GM12891 (cell line): Measurements from ENCODE around the gene GNG13.

ENCODE experiments used
- DNase-seq: peaks from one replicate; pipeline ENCODE4 v3.0.0; 2011; ENCODE audit warnings: low spot score; ENCODE audit not compliant: insufficient read length
- FAIRE-seq: peaks from 2 replicates; lab custom pipeline; 2011; peaks lifted over from hg19 to GRCh38; lab: Jason Lieb, UNC
- PAX5 ChIP-seq: IDR thresholded peaks from 2 replicates; pipeline ENCODE4 v1.6.1; 2011; ENCODE audit warnings: low read length, moderate library complexity, mild to moderate bottlenecking; ENCODE audit not compliant: insufficient read depth, severe bottlenecking
- POLR2A ChIP-seq: IDR thresholded peaks from 2 replicates; pipeline ENCODE4 v1.6.1; 2011; ENCODE audit warnings: low read depth, low read length, control low read depth
- POLR2AphosphoS5 ChIP-seq: IDR thresholded peaks from 2 replicates; pipeline ENCODE4 v1.6.1; 2011; ENCODE audit warnings: low read depth, low read length, control low read depth
- POU2F2 ChIP-seq: IDR thresholded peaks from 2 replicates; pipeline ENCODE4 v1.6.1; 2011; ENCODE audit warnings: low read depth, mild to moderate bottlenecking, control low read depth, low read length, moderate library complexity
- SPI1 ChIP-seq: IDR thresholded peaks from 2 replicates; pipeline ENCODE4 v1.6.1; 2011; ENCODE audit warnings: low read depth, low read length, control low read depth
- TAF1 ChIP-seq: IDR thresholded peaks from 2 replicates; pipeline ENCODE4 v1.6.1; 2011; ENCODE audit warnings: low read depth, low read length, control low read depth

The GNG13 gene

GRCh38 chr16:769184-769784, 31.2 kb downstream of the GNG13 start:
- FAIRE-seq (no peak), DNase-seq (no peak)
- TF ChIP-seq POLR2A (no peak), TAF1 (no peak), POU2F2 (no peak), PAX5 (no peak), POLR2AphosphoS5 (no peak), SPI1 (no peak)

- FAIRE-seq, result no peak
These were observed 32.1 kb downstream of the GNG13 start for GRCh38 chr16:768428-768827.

GRCh38 chr16:767743-768235, 32.7 kb downstream of the GNG13 start:
- no peak for TF ChIP-seq PAX5
- no peak for TF ChIP-seq POU2F2
- no peak for TF ChIP-seq POLR2A
- no peak for TF ChIP-seq TAF1
- TF ChIP-seq POLR2AphosphoS5, result no peak
- no peak for TF ChIP-seq SPI1
- FAIRE-seq (no peak), DNase-seq (no peak)

More at GRCh38 chr16:768428-768827, 32.1 kb downstream of the GNG13 start:
- DNase-seq, result no peak
- TF ChIP-seq SPI1, result no peak
- TF ChIP-seq POLR2A, result no peak

GRCh38 chr16:766820-767640, 33.5 kb downstream of the GNG13 start:
- no peak for DNase-seq
- TF ChIP-seq PAX5, result no peak
- TF ChIP-seq SPI1, result no peak
- no peak for TF ChIP-seq TAF1
- TF ChIP-seq POLR2A, result no peak
- no peak for FAIRE-seq

- no peak for TF ChIP-seq POLR2AphosphoS5
- no peak for TF ChIP-seq SPI1
- TF ChIP-seq POU2F2, result no peak
- no peak for TF ChIP-seq TAF1
- no peak for TF ChIP-seq POLR2A
- no peak for TF ChIP-seq PAX5
- no peak for DNase-seq
- no peak for FAIRE-seq
These were observed 34.3 kb downstream of the GNG13 start for GRCh38 chr16:766008-766819.

- FAIRE-seq, result no peak
These were observed 35.1 kb downstream of the GNG13 start for GRCh38 chr16:765488-765865.

GRCh38 chr16:764848-765487, 35.6 kb downstream of the GNG13 start:
- no peak for FAIRE-seq
- TF ChIP-seq PAX5, result no peak
- no peak for TF ChIP-seq POU2F2
- no peak for TF ChIP-seq SPI1
- TF ChIP-seq POLR2A, result no peak
- TF ChIP-seq POLR2AphosphoS5, result no peak
- TF ChIP-seq TAF1, result no peak

More at GRCh38 chr16:765488-765865, 35.1 kb downstream of the GNG13 start:
- no peak for DNase-seq
- TF ChIP-seq POLR2A (no peak), PAX5 (no peak), TAF1 (no peak), POU2F2 (no peak), SPI1 (no peak), POLR2AphosphoS5 (no peak)

GRCh38 chr16:764184-764750, 36.3 kb downstream of the GNG13 start:
- DNase-seq (no peak), FAIRE-seq (no peak)
- TF ChIP-seq POU2F2, result no peak
- TF ChIP-seq TAF1, result no peak
- TF ChIP-seq SPI1, result no peak
- TF ChIP-seq POLR2A, result no peak
- TF ChIP-seq POLR2AphosphoS5, result no peak
- no peak for TF ChIP-seq PAX5

More at GRCh38 chr16:764848-765487, 35.6 kb downstream of the GNG13 start:
- DNase-seq, result no peak
